ENCODE data around the gene OSBPL10.

The OSBPL10 gene

GRCh38 chr3:31953636-31954035, 27.4 kb downstream of the OSBPL10 start:
- no peak for DNase-seq

GRCh38 chr3:31953091-31953490, 28.0 kb downstream of the OSBPL10 start:
- DNase-seq: no peak

GRCh38 chr3:31952205-31952604, 28.9 kb downstream of the OSBPL10 start:
- DNase-seq: peak in 1 of 2 donors; percentile 69

- DNase-seq: no peak
Measured at GRCh38 chr3:31948280-31948679, 32.8 kb downstream of the OSBPL10 start.

GRCh38 chr3:31947671-31948091, 33.4 kb downstream of the OSBPL10 start:
- no peak for DNase-seq

- DNase-seq: no peak
Measured at GRCh38 chr3:31947162-31947561, 33.9 kb downstream of the OSBPL10 start.

- no peak for DNase-seq
Measured at GRCh38 chr3:31946484-31947081, 34.5 kb downstream of the OSBPL10 start.

- DNase-seq: no peak
Measured at GRCh38 chr3:31945738-31946052, 35.4 kb downstream of the OSBPL10 start.

GRCh38 chr3:31943041-31943440, 38.0 kb downstream of the OSBPL10 start:
- DNase-seq: no peak

GRCh38 chr3:31942446-31942845, 38.6 kb downstream of the OSBPL10 start:
- DNase-seq: no peak

- DNase-seq: no peak
Measured at GRCh38 chr3:31937225-31937624, 43.8 kb downstream of the OSBPL10 start.

- no peak for DNase-seq
Measured at GRCh38 chr3:31936420-31937060, 44.5 kb downstream of the OSBPL10 start.

- no peak for DNase-seq
Measured at GRCh38 chr3:31934866-31935265, 46.2 kb downstream of the OSBPL10 start.

GRCh38 chr3:31934018-31934417, 47.0 kb downstream of the OSBPL10 start:
- DNase-seq: no peak

- DNase-seq: no peak
Measured at GRCh38 chr3:31932990-31933389, 48.1 kb downstream of the OSBPL10 start.

GRCh38 chr3:31929826-31930502, 51.1 kb downstream of the OSBPL10 start:
- DNase-seq: no peak

GRCh38 chr3:31927811-31928210, 53.3 kb downstream of the OSBPL10 start:
- no peak for DNase-seq

GRCh38 chr3:31926543-31926942, 54.5 kb downstream of the OSBPL10 start:
- no peak for DNase-seq

GRCh38 chr3:31925271-31925630, 55.8 kb downstream of the OSBPL10 start:
- no peak for DNase-seq

- DNase-seq: no peak
Measured at GRCh38 chr3:31924610-31925270, 56.3 kb downstream of the OSBPL10 start.

- DNase-seq: no peak
Measured at GRCh38 chr3:31922962-31923361, 58.1 kb downstream of the OSBPL10 start.

- no peak for DNase-seq
Measured at GRCh38 chr3:31921837-31922236, 59.2 kb downstream of the OSBPL10 start.

- no peak for DNase-seq
Measured at GRCh38 chr3:31920310-31920709, 60.8 kb downstream of the OSBPL10 start.

GRCh38 chr3:31919528-31919927, 61.5 kb downstream of the OSBPL10 start:
- no peak for DNase-seq

Data from CD4-positive, alpha-beta T cell treated with Interleukin-4 for 1 hour (primary cell).